ENCODE data around the gene TTC21A.

The TTC21A gene

GRCh38 chr3:39121621-39122020 is 14.1 kb downstream of the TTC21A start:
- no peak for DNase-seq (ENCODE audit: low spot score)

GRCh38 chr3:39122813-39123212 is 15.3 kb downstream of the TTC21A start:
- no peak for DNase-seq (ENCODE audit: low spot score)

DNA sequence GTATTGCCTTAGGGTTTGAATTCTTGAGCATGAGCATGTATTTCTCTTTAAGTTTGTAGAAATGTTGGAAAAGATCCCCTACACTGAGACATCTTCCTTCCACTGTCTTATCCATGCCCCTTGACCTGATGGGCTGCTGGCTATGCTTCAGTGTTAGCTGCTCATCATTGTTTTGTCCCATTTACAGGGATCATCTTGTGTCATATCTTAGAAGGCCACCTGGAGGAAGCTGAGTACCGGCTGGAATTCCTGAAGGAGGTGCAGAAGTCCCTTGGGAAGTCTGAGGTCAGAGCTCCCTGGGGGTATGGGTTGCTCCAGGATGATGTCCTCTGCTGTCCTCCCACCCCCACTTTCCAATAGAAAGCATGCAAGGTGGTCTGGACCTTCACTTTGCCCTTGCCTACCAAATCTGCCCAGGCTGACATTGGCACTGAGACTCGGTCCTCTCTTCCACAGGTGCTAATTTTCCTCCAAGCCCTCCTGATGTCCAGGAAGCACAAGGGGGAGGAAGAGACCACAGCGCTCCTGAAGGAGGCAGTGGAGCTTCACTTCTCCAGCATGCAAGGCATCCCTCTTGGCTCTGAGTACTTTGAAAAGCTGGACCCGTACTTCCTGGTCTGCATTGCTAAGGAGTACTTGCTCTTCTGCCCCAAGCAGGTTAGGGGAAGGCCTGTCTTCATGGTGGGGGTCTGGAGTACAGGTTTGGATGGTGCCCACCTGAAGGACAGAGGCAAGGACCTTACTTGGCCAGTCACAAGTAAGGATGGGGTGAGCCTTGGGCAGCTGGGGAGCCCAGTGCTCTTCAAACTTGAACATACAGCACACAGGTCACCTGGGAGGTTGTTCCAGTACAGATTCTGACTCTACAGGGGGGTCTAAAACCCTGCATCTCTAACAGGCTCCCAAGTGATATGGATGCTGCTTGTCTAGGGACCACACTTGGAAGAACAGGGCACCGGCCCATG is 17.7 kb downstream of the TTC21A start:
- no peak for DNase-seq (ENCODE audit: low spot score)

DNA sequence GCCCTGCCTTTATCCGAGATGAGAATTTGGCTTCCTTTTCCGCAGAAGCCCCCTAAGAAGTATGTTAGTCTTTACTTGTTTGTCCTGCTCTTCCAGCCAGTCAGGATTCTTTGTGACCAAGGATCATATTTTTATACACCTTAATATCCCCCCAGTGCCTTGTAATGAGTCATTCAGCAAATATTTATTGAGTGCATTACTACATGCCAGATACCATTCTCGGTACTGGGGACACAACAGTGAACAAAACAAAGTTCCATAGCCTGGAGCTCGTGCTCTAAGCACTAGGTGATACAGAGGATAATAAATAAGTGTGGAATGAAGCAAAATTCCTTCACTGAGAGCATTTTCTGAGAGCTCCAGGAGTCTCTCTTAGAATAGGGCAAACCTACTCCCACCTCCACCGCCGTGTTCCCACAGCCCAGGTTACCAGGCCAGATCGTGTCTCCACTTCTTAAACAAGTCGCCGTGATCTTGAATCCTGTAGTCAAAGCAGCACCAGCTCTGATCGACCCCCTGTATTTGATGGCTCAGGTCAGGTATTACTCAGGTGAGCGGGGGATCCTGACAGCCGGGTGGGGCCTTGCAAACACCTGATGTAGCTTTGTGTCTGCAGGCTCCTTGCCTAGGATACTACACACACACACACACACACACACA is 18.5 kb downstream of the TTC21A start:
- no peak for DNase-seq (ENCODE audit: low spot score)

GRCh38 chr3:39126532-39127071 is 19.1 kb downstream of the TTC21A start:
- DNase-seq (ENCODE audit: low spot score), result peak; percentile 45

GRCh38 chr3:39127269-39127907 is 19.9 kb downstream of the TTC21A start:
- DNase-seq (ENCODE audit: low spot score), result no peak

- DNase-seq (ENCODE audit: low spot score), result no peak
Measured at GRCh38 chr3:39127908-39128304, 20.4 kb downstream of the TTC21A start.

- DNase-seq (ENCODE audit: low spot score), result no peak
Measured at GRCh38 chr3:39128951-39129350, 21.5 kb downstream of the TTC21A start.

DNA sequence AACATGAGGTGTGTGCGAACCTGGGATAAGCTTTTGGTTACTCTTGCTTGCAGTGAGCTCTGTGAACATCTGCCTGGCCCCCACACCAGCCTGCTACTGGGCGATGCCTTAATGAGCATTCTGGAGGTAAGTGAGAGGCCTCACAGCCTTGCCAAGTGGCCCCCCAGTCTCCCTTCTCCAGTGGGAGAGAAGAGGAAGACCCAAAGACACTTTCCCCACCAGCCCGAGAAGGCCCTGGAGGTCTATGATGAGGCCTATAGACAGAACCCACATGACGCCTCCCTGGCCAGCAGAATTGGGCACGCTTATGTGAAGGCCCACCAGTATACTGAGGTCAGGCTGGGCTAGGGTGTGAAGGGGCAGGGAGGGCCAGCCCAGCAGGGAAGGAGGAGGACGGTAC is 22.5 kb downstream of the TTC21A start:
- DNase-seq (ENCODE audit: low spot score), result no peak

DNA sequence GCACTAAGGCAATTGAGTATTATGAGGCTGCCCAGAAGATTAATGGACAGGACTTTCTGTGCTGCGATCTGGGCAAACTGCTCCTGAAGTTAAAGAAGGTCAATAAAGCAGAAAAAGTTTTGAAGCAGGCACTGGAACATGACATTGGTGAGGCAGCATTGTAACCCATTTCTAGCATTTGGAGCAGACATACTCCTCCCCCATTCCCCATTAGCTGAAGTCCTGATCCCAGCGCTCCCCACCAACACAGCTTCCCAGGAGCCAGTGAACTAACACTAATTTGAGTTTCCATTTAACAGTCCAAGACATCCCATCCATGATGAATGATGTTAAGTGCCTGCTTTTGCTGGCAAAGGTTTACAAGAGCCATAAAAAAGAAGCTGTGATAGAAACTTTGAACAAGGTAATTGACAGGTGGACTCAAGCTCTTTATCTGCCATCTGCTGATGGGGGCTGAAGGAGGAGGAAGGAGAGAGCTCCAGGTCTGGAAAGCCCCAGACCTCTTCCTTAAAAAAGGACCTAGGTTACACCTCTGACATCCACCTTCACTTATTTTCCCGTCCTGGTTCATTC is 23.3 kb downstream of the TTC21A start:
- no peak for DNase-seq (ENCODE audit: low spot score)

DNA sequence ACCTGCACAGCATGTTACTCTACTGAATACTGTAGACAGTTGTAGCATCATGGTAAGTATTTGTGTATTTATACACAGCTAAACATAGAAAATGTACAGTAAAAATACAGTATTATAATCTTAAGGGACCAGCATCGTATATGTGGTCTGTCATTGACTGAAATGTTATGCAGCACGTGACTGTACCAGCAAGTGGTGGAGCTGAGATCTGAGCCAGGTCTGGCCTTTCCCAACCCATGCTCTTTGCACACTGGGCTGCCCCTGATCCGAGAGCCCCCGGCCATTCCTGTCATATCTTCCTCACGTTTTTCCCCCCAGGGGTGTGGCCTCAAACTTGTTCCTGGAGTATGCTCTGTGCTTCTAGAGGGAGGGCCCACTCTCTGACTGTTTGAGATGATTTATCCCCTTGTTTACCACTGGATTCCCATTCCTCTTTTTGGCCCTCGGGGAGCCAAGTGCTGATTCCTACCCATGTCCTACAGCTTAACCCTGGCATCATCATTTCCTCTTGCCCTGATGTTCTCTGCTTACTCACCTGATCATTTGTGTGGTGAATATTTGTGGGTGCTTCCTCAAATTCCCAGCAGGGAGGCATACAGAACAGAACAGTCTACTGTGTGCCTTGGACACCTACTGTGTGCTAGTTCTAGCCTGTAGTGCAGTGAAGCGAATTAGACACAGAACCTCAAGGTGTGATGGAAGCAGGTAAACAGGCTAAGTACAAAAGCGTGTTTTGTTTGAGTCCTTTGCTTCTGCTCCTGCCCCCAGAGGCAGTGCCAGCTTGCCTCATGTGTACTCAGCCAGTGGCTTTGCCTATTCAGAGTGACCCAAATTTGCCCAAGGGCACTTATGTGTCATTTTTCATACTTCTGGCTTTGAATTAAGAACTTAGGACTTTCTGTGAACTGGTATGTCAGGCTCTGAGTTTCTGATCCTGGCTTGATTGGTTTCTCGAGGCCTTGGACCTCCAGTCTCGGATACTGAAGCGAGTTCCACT is 24.9 kb downstream of the TTC21A start:
- no peak for DNase-seq (ENCODE audit: low spot score)

DNA sequence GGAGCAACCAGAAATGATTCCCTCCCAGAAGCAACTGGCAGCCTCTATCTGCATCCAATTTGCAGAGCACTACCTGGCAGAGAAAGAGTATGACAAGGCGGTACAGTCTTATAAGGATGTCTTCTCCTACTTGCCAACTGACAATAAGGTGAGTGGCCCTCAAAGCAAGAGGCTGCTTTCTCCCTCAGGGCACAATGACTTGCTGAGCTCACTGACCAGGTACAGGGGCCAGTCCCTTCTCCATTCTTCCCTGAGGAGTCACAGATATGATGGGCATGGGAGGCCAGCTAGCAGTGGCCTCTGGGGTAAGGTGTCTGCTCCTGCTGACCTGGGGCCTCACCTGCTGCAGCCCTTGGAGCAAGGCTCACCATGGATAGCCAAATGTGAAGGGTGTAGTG is 25.6 kb downstream of the TTC21A start:
- no peak for DNase-seq (ENCODE audit: low spot score)

DNA sequence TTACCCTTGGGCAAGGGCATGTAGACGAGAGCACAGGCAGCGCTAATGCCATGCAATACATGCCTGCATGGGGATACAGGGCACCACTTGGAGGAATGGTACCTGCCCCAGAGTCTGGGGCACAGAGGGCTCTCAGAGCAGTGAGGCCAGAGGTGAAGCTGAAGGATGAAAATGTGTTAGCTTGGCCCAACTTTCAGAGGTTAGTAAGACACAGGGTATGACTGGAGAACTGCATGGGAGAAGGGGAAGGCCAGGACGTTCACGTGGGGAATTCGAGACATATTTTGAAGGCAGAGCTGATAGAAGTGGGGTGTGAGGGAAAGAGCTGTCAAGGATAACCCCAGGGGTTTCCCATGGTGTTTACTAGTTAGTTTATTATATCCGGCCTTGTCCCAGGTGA is 26.3 kb downstream of the TTC21A start:
- DNase-seq (ENCODE audit: low spot score), result no peak

DNA sequence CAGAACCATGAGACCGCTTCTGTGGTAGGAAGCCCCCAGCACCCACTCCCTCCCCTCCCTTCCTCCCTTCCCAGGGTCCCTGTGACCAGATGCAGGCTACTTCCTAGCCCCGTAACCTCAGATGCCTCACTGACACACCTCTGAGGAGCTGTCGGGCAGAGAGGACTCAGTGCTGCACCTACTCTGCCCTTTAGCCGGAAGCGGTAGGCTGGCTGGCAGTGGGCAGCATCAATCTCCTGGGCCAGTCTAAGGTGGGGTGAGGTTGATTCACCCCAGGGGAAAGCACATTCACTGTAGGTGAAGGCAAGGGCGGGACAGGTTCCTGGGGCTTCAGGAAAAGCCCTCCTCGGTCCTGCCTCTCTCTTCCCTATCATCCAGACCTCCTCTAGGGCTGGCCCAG is 26.8 kb downstream of the TTC21A start:
- no peak for DNase-seq (ENCODE audit: low spot score)

- no peak for DNase-seq (ENCODE audit: low spot score)
Measured at GRCh38 chr3:39135170-39135805, 27.8 kb downstream of the TTC21A start.

GRCh38 chr3:39136533-39137434 is 29.3 kb downstream of the TTC21A start:
- no peak for DNase-seq (ENCODE audit: low spot score)

- DNase-seq (ENCODE audit: low spot score), result no peak
Measured at GRCh38 chr3:39137435-39137936, 30.0 kb downstream of the TTC21A start.

GRCh38 chr3:39137991-39138803 is 30.7 kb downstream of the TTC21A start:
- DNase-seq (ENCODE audit: low spot score), result no peak

Measured in CD4-positive, alpha-beta T cell treated with Interleukin-15 for 4 hours (primary cell).